ENCODE data around the gene THRA.

Gene THRA

GRCh38 chr17:40032322-40033320, 30.1 kb upstream of the THRA start:
- no peak for TF ChIP-seq TAF1 (IDR thresholded peaks at IDR 0.05; ENCODE audit: borderline replicate concordance, insufficient read depth, low read length)

DNA sequence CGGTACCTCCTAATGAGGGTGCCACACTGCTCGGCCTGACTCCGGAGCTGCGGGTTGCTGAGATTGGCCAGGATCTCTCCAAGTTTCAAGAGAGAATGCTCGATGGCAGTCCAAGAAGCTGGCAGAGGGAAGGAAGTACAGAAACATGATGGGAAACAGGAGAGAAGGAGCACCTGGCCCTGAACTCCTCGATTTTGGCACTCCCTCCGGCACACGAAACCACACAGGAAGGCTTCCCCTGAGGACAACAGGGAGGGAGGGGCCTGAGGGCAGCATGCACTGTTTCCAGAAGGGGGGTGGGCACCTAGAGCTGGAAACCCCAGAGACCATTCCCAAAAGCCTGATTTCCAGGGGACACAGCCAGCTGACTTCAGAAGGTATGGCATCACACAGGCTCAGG, 29.4 kb upstream of the THRA start:
- TF ChIP-seq POLR2AphosphoS5 (IDR thresholded peaks at IDR 0.05; ENCODE audit: low read depth, low read length) = no peak
- TF ChIP-seq TAF1 (IDR thresholded peaks at IDR 0.05; ENCODE audit: borderline replicate concordance, insufficient read depth, low read length) = no peak

DNA sequence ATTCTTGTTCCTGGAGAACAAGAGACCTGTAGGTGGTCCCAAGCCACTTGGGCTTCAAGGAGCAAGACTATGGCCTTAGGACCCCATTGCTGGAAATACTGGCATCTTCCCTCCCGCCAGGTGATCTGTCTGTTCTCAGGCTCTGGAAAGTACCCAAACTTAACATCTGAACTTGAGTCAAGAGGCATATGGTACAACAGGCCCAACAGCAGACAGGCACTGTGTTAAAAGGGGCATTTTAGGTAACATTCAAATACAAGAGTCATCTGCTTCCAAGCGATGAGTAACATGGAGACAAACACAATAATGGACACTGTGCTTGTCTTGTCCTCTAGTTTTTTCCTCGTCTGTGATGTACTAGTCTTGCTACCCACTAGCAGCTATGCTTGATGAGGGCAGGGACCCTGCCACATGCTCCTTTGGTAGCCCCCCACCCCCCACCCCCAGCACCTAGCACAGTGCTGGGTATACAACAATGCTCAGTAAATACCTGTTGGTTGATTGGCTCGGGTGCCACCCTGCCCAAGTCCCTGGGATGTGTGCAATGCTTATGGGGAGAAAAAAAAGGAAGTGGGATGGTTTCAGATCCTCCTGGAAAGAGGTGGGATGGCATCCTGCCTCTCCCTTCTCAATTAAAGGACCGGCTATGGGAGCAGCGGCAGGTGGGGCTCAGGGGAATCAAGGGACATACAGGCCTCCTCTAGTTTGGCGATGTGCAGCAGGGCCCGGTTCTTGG, 28.2 kb upstream of the THRA start:
- TF ChIP-seq REST (IDR thresholded peaks at IDR 0.05; ENCODE audit: insufficient read depth in 1 of 2, low read depth in 2 of 2, low read length in 2 of 2) (no peak), FOXP2 (optimal IDR thresholded peaks at IDR 0.05; ENCODE audit: borderline replicate concordance, extremely low read depth, extremely low read length, insufficient read depth) (no peak), POLR2AphosphoS5 (IDR thresholded peaks at IDR 0.05; ENCODE audit: low read depth, low read length) (no peak), TAF1 (IDR thresholded peaks at IDR 0.05; ENCODE audit: borderline replicate concordance, insufficient read depth, low read length) (no peak), SIN3A (IDR thresholded peaks at IDR 0.05; ENCODE audit: borderline replicate concordance, insufficient read depth, low read length) (no peak)

GRCh38 chr17:40035162-40035559, 27.6 kb upstream of the THRA start:
- TF ChIP-seq TAF1 (IDR thresholded peaks at IDR 0.05; ENCODE audit: borderline replicate concordance, insufficient read depth, low read length) = no peak
- peak; percentile 37 for TF ChIP-seq FOXP2 (optimal IDR thresholded peaks at IDR 0.05; ENCODE audit: borderline replicate concordance, extremely low read depth, extremely low read length, insufficient read depth)
- TF ChIP-seq REST (IDR thresholded peaks at IDR 0.05; ENCODE audit: insufficient read depth in 1 of 2, low read depth in 2 of 2, low read length in 2 of 2) = no peak
- no peak for TF ChIP-seq POLR2AphosphoS5 (IDR thresholded peaks at IDR 0.05; ENCODE audit: low read depth, low read length)
- TF ChIP-seq SIN3A (IDR thresholded peaks at IDR 0.05; ENCODE audit: borderline replicate concordance, insufficient read depth, low read length) = no peak

DNA sequence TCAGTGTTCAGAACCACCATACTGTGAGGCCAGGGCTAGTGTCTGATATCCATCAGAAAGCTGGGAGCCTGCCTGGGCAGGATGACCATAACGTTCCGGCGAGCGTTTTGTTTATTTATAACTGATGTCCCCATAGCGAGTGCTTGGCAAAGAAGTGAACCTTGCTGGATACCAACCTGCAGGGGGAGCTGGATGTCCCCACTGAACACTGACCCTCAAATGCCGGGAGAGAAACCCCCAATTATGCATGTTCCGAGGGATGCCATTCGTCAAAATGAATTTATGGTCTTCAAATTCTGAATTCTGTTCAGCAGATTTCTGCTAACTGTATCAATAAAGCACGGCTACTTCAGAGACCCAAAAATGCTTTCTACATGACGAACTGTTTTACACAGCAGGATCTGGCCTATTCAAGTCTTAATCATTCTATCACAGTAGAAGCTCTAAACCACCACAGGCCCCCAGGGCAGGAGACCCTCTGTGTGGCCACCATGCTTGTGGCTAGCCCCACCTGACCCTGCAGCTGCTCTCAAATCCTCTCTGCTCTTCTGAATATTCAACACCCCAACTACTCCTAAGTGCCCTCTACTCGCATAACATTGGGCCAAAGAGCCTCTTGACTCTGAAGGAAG, 23.8 kb upstream of the THRA start:
- TF ChIP-seq POLR2AphosphoS5 (IDR thresholded peaks at IDR 0.05; ENCODE audit: low read depth, low read length) (no peak), TAF1 (IDR thresholded peaks at IDR 0.05; ENCODE audit: borderline replicate concordance, insufficient read depth, low read length) (no peak), SIN3A (IDR thresholded peaks at IDR 0.05; ENCODE audit: borderline replicate concordance, insufficient read depth, low read length) (no peak), REST (IDR thresholded peaks at IDR 0.05; ENCODE audit: insufficient read depth in 1 of 2, low read depth in 2 of 2, low read length in 2 of 2) (no peak), FOXP2 (optimal IDR thresholded peaks at IDR 0.05; ENCODE audit: borderline replicate concordance, extremely low read depth, extremely low read length, insufficient read depth) (no peak)
